ENCODE data around the gene NTSR2.

- TF ChIP-seq POLR2A (IDR thresholded peaks at IDR 0.05; ENCODE audit: low read depth, low read length) (no peak), CTCF (IDR thresholded peaks at IDR 0.05; ENCODE audit: extremely low read depth in 1 of 2, insufficient read depth in 1 of 2, low read depth in 1 of 2, low read length in 2 of 2) (no peak), JUN (IDR thresholded peaks at IDR 0.05; ENCODE audit: borderline replicate concordance, insufficient read depth, insufficient read length, low read depth) (no peak), POLR2AphosphoS5 (IDR thresholded peaks at IDR 0.05; ENCODE audit: insufficient read depth, low read depth, low read length) (no peak), GATA2 (IDR thresholded peaks at IDR 0.05; ENCODE audit: insufficient read depth, insufficient read length, low read depth, low read length) (no peak), MAX (IDR thresholded peaks at IDR 0.05; ENCODE audit: insufficient read depth, insufficient read length) (no peak)
Observed at GRCh38 chr2:11639503-11639902, 30.5 kb downstream of the NTSR2 start.
